NCI-H748 (cell line): ENCODE data around the gene NAALADL2.

Experiments
- DNase-seq: peaks from one replicate; lab custom pipeline; 2025; ENCODE audit not compliant: unreplicated experiment; lab: John Stamatoyannopoulos, UW

NAALADL2 gene

GRCh38 chr3:175193815-175194518, 334.8 kb downstream of the NAALADL2 start:
- no peak for DNase-seq

- DNase-seq = no peak
These were observed 340.1 kb downstream of the NAALADL2 start for GRCh38 chr3:175198991-175199783.

GRCh38 chr3:175199961-175200360, 340.8 kb downstream of the NAALADL2 start:
- no peak for DNase-seq

- no peak for DNase-seq
These were observed 341.4 kb downstream of the NAALADL2 start for GRCh38 chr3:175200391-175201095.

- no peak for DNase-seq
These were observed 348.2 kb downstream of the NAALADL2 start for GRCh38 chr3:175207361-175207760.

GRCh38 chr3:175208326-175208725, 349.2 kb downstream of the NAALADL2 start:
- no peak for DNase-seq

GRCh38 chr3:175211466-175211865, 352.3 kb downstream of the NAALADL2 start:
- no peak for DNase-seq

GRCh38 chr3:175212896-175213295, 353.8 kb downstream of the NAALADL2 start:
- no peak for DNase-seq

- no peak for DNase-seq
These were observed 355.1 kb downstream of the NAALADL2 start for GRCh38 chr3:175214216-175214615.

- DNase-seq = no peak
These were observed 356.7 kb downstream of the NAALADL2 start for GRCh38 chr3:175215833-175216232.

- peak; percentile 9 for DNase-seq
These were observed 363.2 kb downstream of the NAALADL2 start for GRCh38 chr3:175222356-175222755.

GRCh38 chr3:175224051-175224450, 364.9 kb downstream of the NAALADL2 start:
- peak; percentile 96 for DNase-seq

GRCh38 chr3:175226444-175226843, 367.3 kb downstream of the NAALADL2 start:
- no peak for DNase-seq

GRCh38 chr3:175227126-175227525, 368.0 kb downstream of the NAALADL2 start:
- DNase-seq = no peak

GRCh38 chr3:175233957-175234940, 375.1 kb downstream of the NAALADL2 start:
- DNase-seq = no peak

- DNase-seq = peak; percentile 71
These were observed 379.7 kb downstream of the NAALADL2 start for GRCh38 chr3:175238801-175239200.

GRCh38 chr3:175240921-175241320, 381.8 kb downstream of the NAALADL2 start:
- no peak for DNase-seq

- no peak for DNase-seq
These were observed 383.1 kb downstream of the NAALADL2 start for GRCh38 chr3:175242243-175242642.

GRCh38 chr3:175246234-175246633, 387.1 kb downstream of the NAALADL2 start:
- DNase-seq = no peak

- DNase-seq = no peak
These were observed 387.6 kb downstream of the NAALADL2 start for GRCh38 chr3:175246766-175247165.

GRCh38 chr3:175247629-175248028, 388.5 kb downstream of the NAALADL2 start:
- peak; percentile 71 for DNase-seq
